Endodermal cell (in vitro differentiated cells): Measurements from ENCODE around the gene LEF1. TPM values are rescaled to one million over a fixed set of nuclear protein-coding genes. Genes with fewer than 3 reads are reported as not detected.

Experiments used
- DNase-seq: peaks from one replicate; pipeline ENCODE4 v3.0.0-alpha.2; 2017
- H3K27ac ChIP-seq: 2 replicates; pipeline ENCODE4 v1.5.1; 2013; ENCODE audit warnings: mild to moderate bottlenecking, low read depth, low read length, moderate library complexity
- H3K27me3 ChIP-seq: 2 replicates; pipeline ENCODE4 v1.6.1; 2013; ENCODE audit warnings: mild to moderate bottlenecking, low read length, moderate library complexity; ENCODE audit not compliant: insufficient read depth, control insufficient read depth, poor library complexity, severe bottlenecking
- H3K36me3 ChIP-seq: 2 replicates; pipeline ENCODE4 v1.7.0; 2013; ENCODE audit warnings: mild to moderate bottlenecking, low read length, moderate library complexity; ENCODE audit not compliant: control insufficient read depth, insufficient read depth
- H3K4me1 ChIP-seq: one replicate; pipeline ENCODE4 v1.7.0; 2013; ENCODE audit warnings: low read length; ENCODE audit not compliant: control insufficient read depth, insufficient read depth
- H3K4me3 ChIP-seq: 2 replicates; pipeline ENCODE4 v1.5.1; 2013; ENCODE audit warnings: mild to moderate bottlenecking, low read length, moderate library complexity
- H3K9ac ChIP-seq: 2 replicates; pipeline ENCODE4 v1.6.1; 2013; ENCODE audit warnings: mild to moderate bottlenecking, low read length, moderate library complexity; ENCODE audit not compliant: poor library complexity, severe bottlenecking; ENCODE audit errors: extremely low read depth
- H3K9me3 ChIP-seq: 2 replicates; pipeline ENCODE4 v1.6.1; 2013; ENCODE audit warnings: mild to moderate bottlenecking, low read length, moderate library complexity; ENCODE audit not compliant: control insufficient read depth
- H3K27ac Mint-ChIP-seq: 2 replicates; pipeline ENCODE4 v1.8.0; 2020; ENCODE audit warnings: mixed read lengths
- H3K27me3 Mint-ChIP-seq: 2 replicates; pipeline ENCODE4 v1.8.0; 2021; ENCODE audit warnings: mild to moderate bottlenecking, mixed read lengths; ENCODE audit not compliant: insufficient read depth
- H3K36me3 Mint-ChIP-seq: 2 replicates; pipeline ENCODE4 v1.8.0; 2020; ENCODE audit warnings: low read depth, mixed read lengths
- H3K4me1 Mint-ChIP-seq: 2 replicates; pipeline ENCODE4 v1.8.0; 2020; ENCODE audit warnings: mixed read lengths
- H3K4me3 Mint-ChIP-seq: 2 replicates; pipeline ENCODE4 v1.8.0; 2020; ENCODE audit warnings: mild to moderate bottlenecking, moderate library complexity, mixed read lengths
- H3K9me3 Mint-ChIP-seq: 2 replicates; pipeline ENCODE4 v1.8.0; 2020; ENCODE audit warnings: mild to moderate bottlenecking, mixed read lengths
- WGBS, 2 experiments: methylation state at CpG; one replicate each; pipeline versions ENCODE4 v1.1.5 to v1.1.7; 2013; ENCODE audit warnings: missing lambda C conversion rate in 2 of 2, mixed read lengths in 1 of 2; ENCODE audit not compliant: insufficient coverage in 1 of 2, insufficient read length in 1 of 2; 5-methylcytosine and 5-hydroxymethylcytosine counted together
- total RNA-seq, 2 donors: library from RNA; stranded (reverse); fragmentation: NEBNext Ultra II Directional in 1 of 2; extraction: Animal tissue kit (Norgen Biotek cat#: 25700) in 1 of 2; gene quantifications; 2 replicates in 1 of 2; 3 replicates in 1 of 2; pipeline ENCODE4 v1.2.1, GENCODE V29; 2021
- TF ChIP-seq, protein P1 (sequence below): fragments of 200-600 bp; sonication (generic); conservative IDR thresholded peaks from 2 replicates; pipeline ENCODE4 v1.5.0; 2021; ENCODE audit warnings: antibody characterized with exemption, mild to moderate bottlenecking

LEF1 gene
- total RNA-seq, 2 donors from 2014 or later: 0.95 to 1.6 TPM

DNA sequence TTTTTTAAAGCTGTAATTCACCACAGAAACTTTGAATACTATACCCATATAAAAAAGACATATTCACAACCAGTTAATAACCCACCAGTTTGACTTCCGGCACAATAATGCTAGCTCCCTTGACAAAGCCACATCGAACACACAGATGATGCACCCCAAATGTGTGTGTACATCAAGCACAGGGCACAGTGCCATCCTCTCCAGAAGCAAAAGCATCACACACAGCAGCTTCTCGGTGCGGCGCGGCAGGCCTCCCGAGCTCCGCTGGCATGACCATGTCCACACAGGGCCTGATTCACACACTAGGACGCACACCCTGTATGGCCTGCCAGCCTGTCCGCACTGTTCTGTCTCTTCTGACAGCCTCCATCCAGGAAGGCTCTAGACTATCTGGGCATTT is 88.0 kb downstream of the LEF1 start:
- Histone ChIP-seq H3K27ac (no peak overlapping the region), H3K9me3 (no peaks in the 10 kb centered on the region), H3K27me3 (no peaks in the 10 kb centered on the region), H3K4me1 (no peaks in the 10 kb centered on the region), H3K36me3 (no peaks in the 10 kb centered on the region), H3K9ac (no peak overlapping the region), H3K4me3 (no peak overlapping the region)
- 95% methylated on average over 6 to 10 of the region's 10 CpGs for WGBS, 2 experiments
- H3K9me3 Mint-ChIP-seq: no peaks in the 10 kb centered on the region
- no peak overlapping the region for H3K27ac Mint-ChIP-seq
- no peaks in the 10 kb centered on the region for H3K4me1 Mint-ChIP-seq
- H3K4me3 Mint-ChIP-seq: no peak overlapping the region
- no peak for DNase-seq
- H3K36me3 Mint-ChIP-seq: no peaks in the 10 kb centered on the region
- no peaks in the 10 kb centered on the region for H3K27me3 Mint-ChIP-seq
- TF ChIP-seq, protein P1, sequence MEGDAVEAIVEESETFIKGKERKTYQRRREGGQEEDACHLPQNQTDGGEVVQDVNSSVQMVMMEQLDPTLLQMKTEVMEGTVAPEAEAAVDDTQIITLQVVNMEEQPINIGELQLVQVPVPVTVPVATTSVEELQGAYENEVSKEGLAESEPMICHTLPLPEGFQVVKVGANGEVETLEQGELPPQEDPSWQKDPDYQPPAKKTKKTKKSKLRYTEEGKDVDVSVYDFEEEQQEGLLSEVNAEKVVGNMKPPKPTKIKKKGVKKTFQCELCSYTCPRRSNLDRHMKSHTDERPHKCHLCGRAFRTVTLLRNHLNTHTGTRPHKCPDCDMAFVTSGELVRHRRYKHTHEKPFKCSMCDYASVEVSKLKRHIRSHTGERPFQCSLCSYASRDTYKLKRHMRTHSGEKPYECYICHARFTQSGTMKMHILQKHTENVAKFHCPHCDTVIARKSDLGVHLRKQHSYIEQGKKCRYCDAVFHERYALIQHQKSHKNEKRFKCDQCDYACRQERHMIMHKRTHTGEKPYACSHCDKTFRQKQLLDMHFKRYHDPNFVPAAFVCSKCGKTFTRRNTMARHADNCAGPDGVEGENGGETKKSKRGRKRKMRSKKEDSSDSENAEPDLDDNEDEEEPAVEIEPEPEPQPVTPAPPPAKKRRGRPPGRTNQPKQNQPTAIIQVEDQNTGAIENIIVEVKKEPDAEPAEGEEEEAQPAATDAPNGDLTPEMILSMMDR: no peak

DNA sequence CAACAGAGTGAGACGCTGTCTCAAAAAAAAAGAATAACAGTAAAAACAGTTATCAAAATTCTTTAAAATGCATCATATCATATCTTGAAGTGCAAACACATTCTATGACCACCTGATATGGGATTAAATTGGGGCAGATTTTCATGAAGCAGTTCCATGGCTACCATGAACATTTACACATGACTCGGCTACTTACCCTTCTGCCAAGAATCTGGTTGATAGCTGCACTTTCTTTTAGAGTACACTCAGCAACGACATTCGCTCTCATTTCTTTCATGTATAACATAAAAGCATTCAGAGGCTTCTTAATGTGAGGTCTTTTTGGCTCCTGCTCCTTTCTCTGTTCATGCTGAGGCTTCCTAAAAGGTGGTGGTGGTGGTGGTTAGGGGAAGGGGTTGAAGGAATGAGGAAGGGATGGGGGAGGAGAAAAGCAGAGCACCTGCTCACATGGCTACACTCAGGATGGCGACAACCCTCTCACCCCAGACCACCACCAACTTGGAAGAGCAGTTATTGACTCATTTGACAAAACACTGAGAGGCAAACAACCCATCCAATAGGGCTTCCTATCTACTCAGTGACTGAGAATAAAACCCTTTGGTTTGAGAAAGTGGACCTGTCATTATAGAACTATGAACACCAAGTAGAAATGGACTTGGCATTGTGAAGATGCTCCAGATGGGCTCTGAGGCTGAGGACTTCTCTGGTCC is 90.6 kb downstream of the LEF1 start:
- DNase-seq: no peak
- Histone ChIP-seq H3K9ac (no peak overlapping the region), H3K9me3 (no peaks in the 10 kb centered on the region), H3K27ac (no peak overlapping the region), H3K4me1 (no peaks in the 10 kb centered on the region), H3K36me3 (no peaks in the 10 kb centered on the region), H3K27me3 (no peaks in the 10 kb centered on the region), H3K4me3 (no peak overlapping the region)
- H3K27ac Mint-ChIP-seq: no peak overlapping the region
- no peaks in the 10 kb centered on the region for H3K9me3 Mint-ChIP-seq
- H3K27me3 Mint-ChIP-seq: no peaks in the 10 kb centered on the region
- no peaks in the 10 kb centered on the region for H3K4me1 Mint-ChIP-seq
- WGBS, 2 experiments: 75 to 100% methylated on average over 1 to 5 of the region's 5 CpGs
- no peaks in the 10 kb centered on the region for H3K36me3 Mint-ChIP-seq
- H3K4me3 Mint-ChIP-seq: no peak overlapping the region
- TF ChIP-seq, protein P1: no peak

DNA sequence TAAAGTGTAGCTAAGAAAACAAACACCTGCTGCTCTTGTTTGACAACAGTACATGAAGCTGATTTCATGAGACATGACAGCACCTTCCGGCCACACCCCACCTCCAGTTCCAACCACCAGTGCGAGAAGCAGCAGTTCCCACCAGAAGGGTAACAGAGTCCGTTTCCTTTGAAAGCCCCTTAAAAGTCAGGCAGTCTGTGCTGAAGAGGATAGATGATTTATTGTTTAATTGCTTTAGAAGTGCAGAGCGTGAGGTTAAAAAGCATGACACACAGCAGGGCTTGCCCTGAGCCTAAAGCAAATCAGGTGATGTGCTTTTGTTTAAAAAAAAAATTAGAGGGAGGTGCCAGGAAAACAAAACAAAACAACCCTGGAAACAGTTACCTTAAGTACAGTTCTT is 96.4 kb downstream of the LEF1 start:
- Mint-ChIP-seq H3K4me1 (no peaks in the 10 kb centered on the region), H3K27me3 (no peaks in the 10 kb centered on the region), H3K36me3 (no peaks in the 10 kb centered on the region), H3K4me3 (no peak overlapping the region), H3K9me3 (no peaks in the 10 kb centered on the region), H3K27ac (no peak overlapping the region)
- WGBS, 2 experiments: 76 to 100% methylated on average over 1 to 4 of the region's 4 CpGs
- no peaks in the 10 kb centered on the region for H3K9me3 ChIP-seq
- no peak overlapping the region for H3K9ac ChIP-seq
- no peaks in the 10 kb centered on the region for H3K36me3 ChIP-seq
- no peaks in the 10 kb centered on the region for H3K27me3 ChIP-seq
- no peak for DNase-seq
- no peak overlapping the region for H3K27ac ChIP-seq
- TF ChIP-seq, protein P1: no peak
- no peaks in the 10 kb centered on the region for H3K4me1 ChIP-seq
- no peak overlapping the region for H3K4me3 ChIP-seq
